HCT116 (cell line): Measurements from ENCODE around the gene OR2AG2. TPM values are rescaled to one million over a fixed set of nuclear protein-coding genes. Genes with fewer than 3 reads are reported as not detected.

Experiments used
- ATAC-seq: fragments of 200-7000 bp; cut with Tn5 transposase; 2 replicates; pipeline ENCODE4 v1.9.1; 2020; ENCODE audit warnings: mild to moderate bottlenecking, moderate library complexity
- BruUV-seq: library from RNA; stranded (reverse); fragments of 400-500 nt; replicated peaks from 2 replicates; lab custom pipeline; 2021; lab: Mats Ljungman, UMichigan
- CTCF ChIA-PET: fragments of 300-600 bp; sonication (Branson Sonifier 250); formaldehyde crosslinking; loops from one replicate; lab custom pipeline; 2021; ENCODE audit warnings: antibody characterized with exemption; lab: Charles Lee
- POLR2A ChIA-PET: fragments of 300-600, 350-600 bp; sonication (Branson Sonifier 250); formaldehyde crosslinking; loops from one replicate; lab custom pipeline; 2021; ENCODE audit warnings: antibody characterized with exemption; lab: Charles Lee
- RAD21 ChIA-PET, 2 experiments: fragments of 300-600 bp; sonication (Branson Sonifier 250); formaldehyde crosslinking; loops; one replicate each; lab custom pipeline; 2023; ENCODE audit warnings: low total read pairs in 2 of 2; ENCODE audit not compliant: uncharacterized antibody in 2 of 2, unreplicated experiment in 2 of 2, low non-redundant PET in 1 of 2; lab: Charles Lee
- DNase-seq: peaks from one replicate; pipeline ENCODE4 v3.0.0-alpha.2; 2010; ENCODE audit warnings: low read depth, low spot score
- H2AFZ ChIP-seq: fragments of 200-600 bp; shearing (Covaris generic), sonication (generic); 2 replicates; pipeline ENCODE4 v1.6.1; 2017; ENCODE audit warnings: low read depth, mixed run types, mixed read lengths, antibody characterized with exemption, low read length; ENCODE audit not compliant: poor library complexity, severe bottlenecking
- H3K27ac ChIP-seq: 2 replicates; pipeline ENCODE4 v1.5.1; 2012; ENCODE audit warnings: low read depth, low read length
- H3K27me3 ChIP-seq: fragments of 200-600 bp; sonication (generic); 2 replicates; pipeline ENCODE4 v1.6.1; 2016; ENCODE audit warnings: mixed run types, low read length, mixed read lengths; ENCODE audit not compliant: insufficient read depth
- H3K36me3 ChIP-seq, 2 experiments: fragments of 200-500 bp in 1 of 2; fragments of 200-600 bp in 1 of 2; sonication (Bioruptor generic) in 1 of 2; sonication (generic) in 1 of 2; 2 replicates each; pipeline versions ENCODE4 v1.5.1 to v1.6.1; 2014 to 2016; ENCODE audit warnings: low read length in 2 of 2, inconsistent platforms in 1 of 2, mixed read lengths in 1 of 2, mixed run types in 1 of 2; ENCODE audit not compliant: insufficient read depth in 2 of 2, control insufficient read depth in 1 of 2
- H3K4me1 ChIP-seq, 2 experiments: fragments of 200-600 bp in 1 of 2; sonication (generic) in 1 of 2; 2 replicates each; pipeline versions ENCODE4 v1.5.1 to v1.6.1; 2012 to 2017; ENCODE audit warnings: low read length in 2 of 2, inconsistent platforms in 1 of 2, mild to moderate bottlenecking in 1 of 2, mixed read lengths in 1 of 2, mixed run types in 1 of 2, moderate library complexity in 1 of 2; ENCODE audit not compliant: insufficient read depth in 2 of 2, control insufficient read depth in 1 of 2
- H3K4me2 ChIP-seq: fragments of 200-600 bp; sonication (generic); 2 replicates; pipeline ENCODE4 v1.6.1; 2017; ENCODE audit warnings: mixed run types, low read length, mixed read lengths
- H3K4me3 ChIP-seq, 2 experiments: fragments of 200-600 bp in 1 of 2; sonication (generic) in 1 of 2; replicated peaks in 1 of 2; 2 replicates each; pipeline ENCODE4 v1.5.1; 2011 to 2016; ENCODE audit warnings: low read length in 2 of 2, control low read depth in 1 of 2, low read depth in 1 of 2, mild to moderate bottlenecking in 1 of 2, mixed read lengths in 1 of 2, mixed run types in 1 of 2
- H3K79me2 ChIP-seq: fragments of 200-600 bp; sonication (generic); 2 replicates; pipeline ENCODE4 v1.6.1; 2017; ENCODE audit warnings: mild to moderate bottlenecking, mixed run types, low read length, moderate library complexity, mixed read lengths; ENCODE audit not compliant: insufficient read depth
- H3K9ac ChIP-seq: fragments of 200-600 bp; sonication (generic); 2 replicates; pipeline ENCODE4 v1.6.1; 2016; ENCODE audit warnings: low read length, mixed read lengths
- H3K9me2 ChIP-seq: fragments of 200-600 bp; sonication (generic), shearing (Covaris generic); 2 replicates; pipeline ENCODE4 v1.6.1; 2017; ENCODE audit warnings: mixed run types, mild to moderate bottlenecking, moderate library complexity; ENCODE audit not compliant: insufficient read depth
- H3K9me3 ChIP-seq, 2 experiments: fragments of 200-500 bp in 1 of 2; fragments of 200-600 bp in 1 of 2; sonication (Bioruptor generic) in 1 of 2; sonication (generic) in 1 of 2; 2 replicates each; pipeline ENCODE4 v1.6.1; 2014 to 2017; ENCODE audit warnings: low read length in 2 of 2, mixed read lengths in 2 of 2, inconsistent platforms in 1 of 2, low read depth in 1 of 2, mild to moderate bottlenecking in 1 of 2, mixed run types in 1 of 2, moderate library complexity in 1 of 2; ENCODE audit not compliant: control insufficient read depth in 1 of 2, insufficient read depth in 1 of 2
- H4K20me1 ChIP-seq: fragments of 200-600 bp; sonication (generic), shearing (Covaris generic); 2 replicates; pipeline ENCODE4 v1.6.1; 2017; ENCODE audit warnings: mixed run types, mild to moderate bottlenecking, moderate library complexity; ENCODE audit not compliant: insufficient read depth
- CBX3 ChIP-seq: IDR thresholded peaks from 2 replicates; pipeline ENCODE4 v1.6.1; 2012; ENCODE audit warnings: low read depth
- ELF1 ChIP-seq: IDR thresholded peaks from 2 replicates; pipeline ENCODE4 v1.6.1; 2012; ENCODE audit warnings: low read depth, borderline replicate concordance
- EZH2phosphoT487 ChIP-seq: fragments of 200-600 bp; IDR thresholded peaks from 2 replicates; pipeline ENCODE4 v1.6.1; 2018; ENCODE audit warnings: antibody characterized with exemption, borderline replicate concordance
- JUND ChIP-seq: IDR thresholded peaks from 2 replicates; pipeline ENCODE4 v1.6.1; 2012
- POLR2A ChIP-seq: IDR thresholded peaks from 2 replicates; pipeline ENCODE4 v1.7.0; 2011; ENCODE audit warnings: borderline replicate concordance; ENCODE audit not compliant: insufficient read depth, insufficient read length; ENCODE audit errors: extremely low read depth
- RAD21 ChIP-seq: IDR thresholded peaks from 2 replicates; pipeline ENCODE4 v1.6.1; 2012; ENCODE audit warnings: low read depth, mild to moderate bottlenecking
- SIN3A ChIP-seq: IDR thresholded peaks from 2 replicates; pipeline ENCODE4 v1.6.1; 2012; ENCODE audit warnings: low read depth
- SRF ChIP-seq: IDR thresholded peaks from 2 replicates; pipeline ENCODE4 v1.6.1; 2012; ENCODE audit warnings: low read depth
- ZFX ChIP-seq: fragments of 450-650 bp; IDR thresholded peaks from 2 replicates; pipeline ENCODE4 v1.6.1; 2017
- intact Hi-C: fragments of 100-400 bp; cut with micrococcal nuclease; formaldehyde crosslinking; loops from 2 replicates; pipeline ENCODE4 v1.10.0; 2022
- total RNA-seq: library from RNA; stranded (reverse); gene quantifications from one replicate; pipeline ENCODE4 v1.2.1, GENCODE V29; 2021; ENCODE audit not compliant: unreplicated experiment
- TF ChIP-seq, protein P1 (sequence below): IDR thresholded peaks from 2 replicates; pipeline ENCODE4 v1.6.1; 2012; ENCODE audit warnings: low read depth
- TF ChIP-seq, protein P2 (sequence below): IDR thresholded peaks from 2 replicates; pipeline ENCODE4 v1.6.1; 2012
- TF ChIP-seq, protein P3 (sequence below), 3 experiments: fragments of 200-600 bp in 1 of 3; sonication (generic) in 1 of 3; IDR thresholded peaks in 2 of 3; conservative IDR thresholded peaks in 1 of 3; 2 replicates each; pipeline ENCODE4 v1.5.1; 2012 to 2017; ENCODE audit warnings: low read depth in 2 of 3, low read length in 2 of 3, antibody characterized with exemption in 1 of 3, borderline replicate concordance in 1 of 3, control low read depth in 1 of 3, mild to moderate bottlenecking in 1 of 3, mixed read lengths in 1 of 3, mixed run types in 1 of 3, moderate library complexity in 1 of 3; ENCODE audit not compliant: insufficient read depth in 1 of 3
- TF ChIP-seq, protein P4 (sequence below): IDR thresholded peaks from 2 replicates; pipeline ENCODE4 v1.6.1; 2011; ENCODE audit warnings: mild to moderate bottlenecking, low read length, moderate library complexity; ENCODE audit not compliant: insufficient replicate concordance; ENCODE audit errors: extremely low read depth
- TF ChIP-seq, protein P5 (sequence below): IDR thresholded peaks from 2 replicates; pipeline ENCODE4 v1.6.1; 2012

Gene OR2AG2
- total RNA-seq, 1 experiment from 2014 or later, result 0.07 TPM

DNA sequence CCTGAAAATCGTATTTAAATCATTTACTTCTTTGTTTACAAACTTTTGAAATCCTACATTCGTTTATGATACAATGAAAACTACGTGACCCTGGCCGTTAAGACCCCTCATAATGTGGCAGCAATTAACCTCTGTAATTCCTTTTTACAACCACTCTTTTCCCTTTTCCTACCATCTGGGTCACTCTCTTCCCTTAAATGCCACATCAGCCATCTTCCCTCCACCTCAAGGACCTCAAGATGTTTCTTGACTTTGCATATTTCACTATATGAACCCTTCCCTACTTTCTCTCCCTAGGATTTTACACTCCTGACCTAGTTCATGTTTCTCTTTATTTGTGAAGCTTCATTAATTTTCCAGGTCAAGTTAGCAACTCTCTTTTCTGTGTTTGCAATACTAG is 26.8 kb downstream of the OR2AG2 start (continued):
- TF ChIP-seq, protein P1, sequence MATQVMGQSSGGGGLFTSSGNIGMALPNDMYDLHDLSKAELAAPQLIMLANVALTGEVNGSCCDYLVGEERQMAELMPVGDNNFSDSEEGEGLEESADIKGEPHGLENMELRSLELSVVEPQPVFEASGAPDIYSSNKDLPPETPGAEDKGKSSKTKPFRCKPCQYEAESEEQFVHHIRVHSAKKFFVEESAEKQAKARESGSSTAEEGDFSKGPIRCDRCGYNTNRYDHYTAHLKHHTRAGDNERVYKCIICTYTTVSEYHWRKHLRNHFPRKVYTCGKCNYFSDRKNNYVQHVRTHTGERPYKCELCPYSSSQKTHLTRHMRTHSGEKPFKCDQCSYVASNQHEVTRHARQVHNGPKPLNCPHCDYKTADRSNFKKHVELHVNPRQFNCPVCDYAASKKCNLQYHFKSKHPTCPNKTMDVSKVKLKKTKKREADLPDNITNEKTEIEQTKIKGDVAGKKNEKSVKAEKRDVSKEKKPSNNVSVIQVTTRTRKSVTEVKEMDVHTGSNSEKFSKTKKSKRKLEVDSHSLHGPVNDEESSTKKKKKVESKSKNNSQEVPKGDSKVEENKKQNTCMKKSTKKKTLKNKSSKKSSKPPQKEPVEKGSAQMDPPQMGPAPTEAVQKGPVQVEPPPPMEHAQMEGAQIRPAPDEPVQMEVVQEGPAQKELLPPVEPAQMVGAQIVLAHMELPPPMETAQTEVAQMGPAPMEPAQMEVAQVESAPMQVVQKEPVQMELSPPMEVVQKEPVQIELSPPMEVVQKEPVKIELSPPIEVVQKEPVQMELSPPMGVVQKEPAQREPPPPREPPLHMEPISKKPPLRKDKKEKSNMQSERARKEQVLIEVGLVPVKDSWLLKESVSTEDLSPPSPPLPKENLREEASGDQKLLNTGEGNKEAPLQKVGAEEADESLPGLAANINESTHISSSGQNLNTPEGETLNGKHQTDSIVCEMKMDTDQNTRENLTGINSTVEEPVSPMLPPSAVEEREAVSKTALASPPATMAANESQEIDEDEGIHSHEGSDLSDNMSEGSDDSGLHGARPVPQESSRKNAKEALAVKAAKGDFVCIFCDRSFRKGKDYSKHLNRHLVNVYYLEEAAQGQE, result no peak
- TF ChIP-seq RAD21 (no peak), POLR2A (no peak)

DNA sequence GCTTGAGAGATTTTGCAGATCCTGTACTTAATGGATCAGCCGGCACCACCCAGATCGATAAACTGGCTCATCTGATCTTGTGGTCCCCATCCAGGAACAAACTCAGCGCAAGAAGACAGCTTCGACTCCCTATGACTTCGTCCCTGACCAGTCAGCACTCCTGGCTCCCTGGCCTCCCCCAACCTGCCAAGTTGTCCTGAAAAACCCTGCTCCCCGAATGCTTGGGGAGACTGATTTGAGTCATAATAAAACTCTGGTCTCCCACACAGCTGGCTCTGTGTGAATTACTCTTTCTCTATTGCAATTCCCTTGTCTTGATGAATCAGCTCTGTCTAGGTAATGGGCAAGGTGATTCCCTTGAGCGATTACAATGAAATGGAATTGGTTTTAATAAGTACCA is 29.5 kb downstream of the OR2AG2 start:
- Histone ChIP-seq H3K79me2 (no peaks in the 10 kb centered on the region), H3K9me2 (no peaks in the 10 kb centered on the region), H3K4me2 (no peak overlapping the region), H3K27me3 (peaks cover 67% of the 10 kb centered on the region), H3K4me1 (no peaks in the 10 kb centered on the region), H2AFZ (no peak overlapping the region), H3K9me3 (no peaks in the 10 kb centered on the region), H3K36me3 (no peaks in the 10 kb centered on the region), H3K9ac (no peak overlapping the region), H3K27ac (no peak overlapping the region), H3K4me3 (no peak overlapping the region), H4K20me1 (no peaks in the 10 kb centered on the region)
- intact Hi-C loops, result no loop called here
- BruUV-seq, result no TSS peak
- CTCF ChIA-PET, result interaction anchor here (3.3 kb wide), 1 partner anchor 13 kb away, joined by 13 read pairs; no protein-coding TSS in a partner anchor
- RAD21 ChIA-PET, result no interaction called here
- ATAC-seq (no peak), DNase-seq (no peak)
- POLR2A ChIA-PET, result no interaction called here
- TF ChIP-seq, protein P2, sequence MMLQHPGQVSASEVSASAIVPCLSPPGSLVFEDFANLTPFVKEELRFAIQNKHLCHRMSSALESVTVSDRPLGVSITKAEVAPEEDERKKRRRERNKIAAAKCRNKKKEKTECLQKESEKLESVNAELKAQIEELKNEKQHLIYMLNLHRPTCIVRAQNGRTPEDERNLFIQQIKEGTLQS, result no peak
- TF ChIP-seq, protein P3, sequence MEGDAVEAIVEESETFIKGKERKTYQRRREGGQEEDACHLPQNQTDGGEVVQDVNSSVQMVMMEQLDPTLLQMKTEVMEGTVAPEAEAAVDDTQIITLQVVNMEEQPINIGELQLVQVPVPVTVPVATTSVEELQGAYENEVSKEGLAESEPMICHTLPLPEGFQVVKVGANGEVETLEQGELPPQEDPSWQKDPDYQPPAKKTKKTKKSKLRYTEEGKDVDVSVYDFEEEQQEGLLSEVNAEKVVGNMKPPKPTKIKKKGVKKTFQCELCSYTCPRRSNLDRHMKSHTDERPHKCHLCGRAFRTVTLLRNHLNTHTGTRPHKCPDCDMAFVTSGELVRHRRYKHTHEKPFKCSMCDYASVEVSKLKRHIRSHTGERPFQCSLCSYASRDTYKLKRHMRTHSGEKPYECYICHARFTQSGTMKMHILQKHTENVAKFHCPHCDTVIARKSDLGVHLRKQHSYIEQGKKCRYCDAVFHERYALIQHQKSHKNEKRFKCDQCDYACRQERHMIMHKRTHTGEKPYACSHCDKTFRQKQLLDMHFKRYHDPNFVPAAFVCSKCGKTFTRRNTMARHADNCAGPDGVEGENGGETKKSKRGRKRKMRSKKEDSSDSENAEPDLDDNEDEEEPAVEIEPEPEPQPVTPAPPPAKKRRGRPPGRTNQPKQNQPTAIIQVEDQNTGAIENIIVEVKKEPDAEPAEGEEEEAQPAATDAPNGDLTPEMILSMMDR (IDR thresholded peaks at IDR 0.05 in 2 of 3, conservative IDR thresholded peaks at IDR 0.05 in 1 of 3; ENCODE audit: borderline replicate concordance in 1 of 3, insufficient read depth in 1 of 3, low read depth in 2 of 3, low read length in 2 of 3), result no peak
- TF ChIP-seq SRF, result no peak
- no peak for TF ChIP-seq JUND
- TF ChIP-seq SIN3A, result no peak
- TF ChIP-seq, protein P4, sequence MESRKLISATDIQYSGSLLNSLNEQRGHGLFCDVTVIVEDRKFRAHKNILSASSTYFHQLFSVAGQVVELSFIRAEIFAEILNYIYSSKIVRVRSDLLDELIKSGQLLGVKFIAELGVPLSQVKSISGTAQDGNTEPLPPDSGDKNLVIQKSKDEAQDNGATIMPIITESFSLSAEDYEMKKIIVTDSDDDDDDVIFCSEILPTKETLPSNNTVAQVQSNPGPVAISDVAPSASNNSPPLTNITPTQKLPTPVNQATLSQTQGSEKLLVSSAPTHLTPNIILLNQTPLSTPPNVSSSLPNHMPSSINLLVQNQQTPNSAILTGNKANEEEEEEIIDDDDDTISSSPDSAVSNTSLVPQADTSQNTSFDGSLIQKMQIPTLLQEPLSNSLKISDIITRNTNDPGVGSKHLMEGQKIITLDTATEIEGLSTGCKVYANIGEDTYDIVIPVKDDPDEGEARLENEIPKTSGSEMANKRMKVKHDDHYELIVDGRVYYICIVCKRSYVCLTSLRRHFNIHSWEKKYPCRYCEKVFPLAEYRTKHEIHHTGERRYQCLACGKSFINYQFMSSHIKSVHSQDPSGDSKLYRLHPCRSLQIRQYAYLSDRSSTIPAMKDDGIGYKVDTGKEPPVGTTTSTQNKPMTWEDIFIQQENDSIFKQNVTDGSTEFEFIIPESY, result no peak
- no peak for TF ChIP-seq CBX3
- TF ChIP-seq, protein P5, sequence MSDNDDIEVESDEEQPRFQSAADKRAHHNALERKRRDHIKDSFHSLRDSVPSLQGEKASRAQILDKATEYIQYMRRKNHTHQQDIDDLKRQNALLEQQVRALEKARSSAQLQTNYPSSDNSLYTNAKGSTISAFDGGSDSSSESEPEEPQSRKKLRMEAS, result no peak
- TF ChIP-seq, protein P1, result no peak
- TF ChIP-seq ZFX, result no peak
- no peak for TF ChIP-seq ELF1
- no peak for TF ChIP-seq EZH2phosphoT487
